ENCODE data around the gene THSD7B.

The THSD7B gene

DNA sequence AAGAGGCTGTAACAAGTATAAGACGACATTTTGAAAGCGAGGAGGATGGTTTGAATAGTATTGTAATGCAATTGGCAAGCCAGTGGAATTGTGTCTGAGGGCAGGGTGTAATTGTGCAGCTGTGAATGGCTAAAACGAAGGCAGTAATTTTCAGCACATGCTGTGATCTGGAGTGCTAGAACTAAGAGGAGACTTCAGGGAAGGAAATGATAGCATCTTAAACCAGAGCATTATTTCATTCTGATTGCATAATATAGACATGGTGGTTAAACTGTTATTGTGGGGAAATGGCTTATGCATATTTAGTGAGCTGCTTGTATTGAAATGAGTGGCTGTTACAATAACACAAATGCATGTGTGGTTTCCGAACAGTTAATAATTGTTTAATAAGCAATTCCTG is 36.3 kb downstream of the THSD7B start:
- TF ChIP-seq ARNTL (CRISPR knock-in tag; IDR thresholded peaks at IDR 0.05; ENCODE audit: borderline replicate concordance, low read depth) (no peak), ESRRG (CRISPR knock-in tag; IDR thresholded peaks at IDR 0.05) (no peak), ZFP30 (CRISPR knock-in tag; IDR thresholded peaks at IDR 0.05) (no peak), RARB (CRISPR knock-in tag; IDR thresholded peaks at IDR 0.05) (no peak), ZNF565 (CRISPR knock-in tag; conservative IDR thresholded peaks at IDR 0.05; ENCODE audit: low read depth) (no peak), ZNF70 (CRISPR knock-in tag; IDR thresholded peaks at IDR 0.05) (no peak), TOX (CRISPR knock-in tag; IDR thresholded peaks at IDR 0.05; ENCODE audit: borderline replicate concordance) (no peak), OSR1 (CRISPR knock-in tag; IDR thresholded peaks at IDR 0.05) (no peak), ZFP3 (CRISPR knock-in tag; IDR thresholded peaks at IDR 0.05) (no peak), CSDC2 (CRISPR knock-in tag; IDR thresholded peaks at IDR 0.05) (no peak), ZNF8 (CRISPR knock-in tag; IDR thresholded peaks at IDR 0.05) (no peak)
- TF ChIP-seq, protein P1, sequence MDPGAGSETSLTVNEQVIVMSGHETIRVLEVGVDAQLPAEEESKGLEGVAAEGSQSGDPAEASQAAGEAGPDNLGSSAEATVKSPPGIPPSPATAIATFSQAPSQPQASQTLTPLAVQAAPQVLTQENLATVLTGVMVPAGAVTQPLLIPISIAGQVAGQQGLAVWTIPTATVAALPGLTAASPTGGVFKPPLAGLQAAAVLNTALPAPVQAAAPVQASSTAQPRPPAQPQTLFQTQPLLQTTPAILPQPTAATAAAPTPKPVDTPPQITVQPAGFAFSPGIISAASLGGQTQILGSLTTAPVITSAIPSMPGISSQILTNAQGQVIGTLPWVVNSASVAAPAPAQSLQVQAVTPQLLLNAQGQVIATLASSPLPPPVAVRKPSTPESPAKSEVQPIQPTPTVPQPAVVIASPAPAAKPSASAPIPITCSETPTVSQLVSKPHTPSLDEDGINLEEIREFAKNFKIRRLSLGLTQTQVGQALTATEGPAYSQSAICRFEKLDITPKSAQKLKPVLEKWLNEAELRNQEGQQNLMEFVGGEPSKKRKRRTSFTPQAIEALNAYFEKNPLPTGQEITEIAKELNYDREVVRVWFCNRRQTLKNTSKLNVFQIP (CRISPR knock-in tag; IDR thresholded peaks at IDR 0.05; ENCODE audit: borderline replicate concordance, low read depth) = no peak
- TF ChIP-seq, protein P2, sequence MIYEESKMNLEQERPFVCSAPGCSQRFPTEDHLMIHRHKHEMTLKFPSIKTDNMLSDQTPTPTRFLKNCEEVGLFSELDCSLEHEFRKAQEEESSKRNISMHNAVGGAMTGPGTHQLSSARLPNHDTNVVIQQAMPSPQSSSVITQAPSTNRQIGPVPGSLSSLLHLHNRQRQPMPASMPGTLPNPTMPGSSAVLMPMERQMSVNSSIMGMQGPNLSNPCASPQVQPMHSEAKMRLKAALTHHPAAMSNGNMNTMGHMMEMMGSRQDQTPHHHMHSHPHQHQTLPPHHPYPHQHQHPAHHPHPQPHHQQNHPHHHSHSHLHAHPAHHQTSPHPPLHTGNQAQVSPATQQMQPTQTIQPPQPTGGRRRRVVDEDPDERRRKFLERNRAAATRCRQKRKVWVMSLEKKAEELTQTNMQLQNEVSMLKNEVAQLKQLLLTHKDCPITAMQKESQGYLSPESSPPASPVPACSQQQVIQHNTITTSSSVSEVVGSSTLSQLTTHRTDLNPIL (CRISPR knock-in tag; IDR thresholded peaks at IDR 0.05; ENCODE audit: low read depth) = no peak
- ATAC-seq = no peak

DNA sequence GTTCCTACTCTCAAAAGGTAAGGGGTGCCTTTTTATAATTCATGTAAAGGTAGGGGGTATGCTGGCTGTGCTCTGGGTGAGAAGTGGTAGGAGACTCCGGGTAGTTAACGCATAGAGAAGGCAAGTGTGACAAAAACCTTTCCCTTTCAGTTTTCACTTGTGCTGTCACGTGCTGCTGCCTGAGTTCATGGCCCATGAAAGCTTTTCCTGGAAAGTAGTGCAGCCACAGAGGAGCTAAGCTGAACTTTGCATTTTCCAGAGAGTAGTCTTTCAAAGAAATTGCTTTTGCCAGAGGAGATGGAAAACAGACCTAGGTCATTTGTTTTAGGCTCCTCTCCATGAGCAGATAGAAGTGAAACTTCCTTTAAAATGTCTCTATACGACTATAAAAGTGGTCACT is 44.7 kb downstream of the THSD7B start:
- ATAC-seq = no peak
- TF ChIP-seq BACH2 (CRISPR knock-in tag; IDR thresholded peaks at IDR 0.05; ENCODE audit: borderline replicate concordance) (no peak), GLIS3 (CRISPR knock-in tag; IDR thresholded peaks at IDR 0.05) (no peak), ZNF70 (CRISPR knock-in tag; IDR thresholded peaks at IDR 0.05) (no peak), RARB (CRISPR knock-in tag; IDR thresholded peaks at IDR 0.05) (no peak), SNAI2 (CRISPR knock-in tag; IDR thresholded peaks at IDR 0.05) (no peak), TCF4 (CRISPR knock-in tag; IDR thresholded peaks at IDR 0.05; ENCODE audit: borderline replicate concordance) (no peak), ESRRG (CRISPR knock-in tag; IDR thresholded peaks at IDR 0.05) (no peak)
- TF ChIP-seq, protein P3, sequence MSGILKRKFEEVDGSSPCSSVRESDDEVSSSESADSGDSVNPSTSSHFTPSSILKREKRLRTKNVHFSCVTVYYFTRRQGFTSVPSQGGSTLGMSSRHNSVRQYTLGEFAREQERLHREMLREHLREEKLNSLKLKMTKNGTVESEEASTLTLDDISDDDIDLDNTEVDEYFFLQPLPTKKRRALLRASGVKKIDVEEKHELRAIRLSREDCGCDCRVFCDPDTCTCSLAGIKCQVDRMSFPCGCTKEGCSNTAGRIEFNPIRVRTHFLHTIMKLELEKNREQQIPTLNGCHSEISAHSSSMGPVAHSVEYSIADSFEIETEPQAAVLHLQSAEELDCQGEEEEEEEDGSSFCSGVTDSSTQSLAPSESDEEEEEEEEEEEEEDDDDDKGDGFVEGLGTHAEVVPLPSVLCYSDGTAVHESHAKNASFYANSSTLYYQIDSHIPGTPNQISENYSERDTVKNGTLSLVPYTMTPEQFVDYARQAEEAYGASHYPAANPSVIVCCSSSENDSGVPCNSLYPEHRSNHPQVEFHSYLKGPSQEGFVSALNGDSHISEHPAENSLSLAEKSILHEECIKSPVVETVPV (CRISPR knock-in tag; IDR thresholded peaks at IDR 0.05) = no peak
- TF ChIP-seq, protein P4, sequence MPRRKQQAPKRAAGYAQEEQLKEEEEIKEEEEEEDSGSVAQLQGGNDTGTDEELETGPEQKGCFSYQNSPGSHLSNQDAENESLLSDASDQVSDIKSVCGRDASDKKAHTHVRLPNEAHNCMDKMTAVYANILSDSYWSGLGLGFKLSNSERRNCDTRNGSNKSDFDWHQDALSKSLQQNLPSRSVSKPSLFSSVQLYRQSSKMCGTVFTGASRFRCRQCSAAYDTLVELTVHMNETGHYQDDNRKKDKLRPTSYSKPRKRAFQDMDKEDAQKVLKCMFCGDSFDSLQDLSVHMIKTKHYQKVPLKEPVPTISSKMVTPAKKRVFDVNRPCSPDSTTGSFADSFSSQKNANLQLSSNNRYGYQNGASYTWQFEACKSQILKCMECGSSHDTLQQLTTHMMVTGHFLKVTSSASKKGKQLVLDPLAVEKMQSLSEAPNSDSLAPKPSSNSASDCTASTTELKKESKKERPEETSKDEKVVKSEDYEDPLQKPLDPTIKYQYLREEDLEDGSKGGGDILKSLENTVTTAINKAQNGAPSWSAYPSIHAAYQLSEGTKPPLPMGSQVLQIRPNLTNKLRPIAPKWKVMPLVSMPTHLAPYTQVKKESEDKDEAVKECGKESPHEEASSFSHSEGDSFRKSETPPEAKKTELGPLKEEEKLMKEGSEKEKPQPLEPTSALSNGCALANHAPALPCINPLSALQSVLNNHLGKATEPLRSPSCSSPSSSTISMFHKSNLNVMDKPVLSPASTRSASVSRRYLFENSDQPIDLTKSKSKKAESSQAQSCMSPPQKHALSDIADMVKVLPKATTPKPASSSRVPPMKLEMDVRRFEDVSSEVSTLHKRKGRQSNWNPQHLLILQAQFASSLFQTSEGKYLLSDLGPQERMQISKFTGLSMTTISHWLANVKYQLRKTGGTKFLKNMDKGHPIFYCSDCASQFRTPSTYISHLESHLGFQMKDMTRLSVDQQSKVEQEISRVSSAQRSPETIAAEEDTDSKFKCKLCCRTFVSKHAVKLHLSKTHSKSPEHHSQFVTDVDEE (CRISPR knock-in tag; IDR thresholded peaks at IDR 0.05) = no peak
- TF ChIP-seq, protein P2 (CRISPR knock-in tag; IDR thresholded peaks at IDR 0.05; ENCODE audit: low read depth) = no peak
- TF ChIP-seq, protein P1 (CRISPR knock-in tag; IDR thresholded peaks at IDR 0.05; ENCODE audit: borderline replicate concordance, low read depth) = no peak

DNA sequence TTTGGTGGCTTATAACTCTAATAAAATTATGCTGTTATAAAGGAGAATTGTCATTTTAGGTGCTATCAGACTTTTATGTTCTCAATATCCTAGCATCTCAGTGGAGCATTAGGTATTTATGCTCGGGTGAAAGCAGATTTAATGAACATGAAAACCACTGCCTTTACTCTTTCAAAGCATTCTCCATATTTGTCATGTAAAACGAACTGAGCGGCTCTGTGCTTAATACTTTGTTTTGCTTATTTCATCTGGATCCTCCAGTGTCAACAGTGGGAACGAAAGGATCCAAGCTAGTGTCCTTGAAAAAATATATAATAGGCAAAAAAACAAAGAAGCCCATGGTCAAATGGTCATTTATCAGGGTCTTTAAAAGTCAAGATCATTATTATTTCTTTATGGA is 53.5 kb downstream of the THSD7B start:
- ATAC-seq = no peak
- no peak for TF ChIP-seq OSR1 (CRISPR knock-in tag; IDR thresholded peaks at IDR 0.05)
- no peak for TF ChIP-seq CSDC2 (CRISPR knock-in tag; IDR thresholded peaks at IDR 0.05)
- TF ChIP-seq, protein P1 (CRISPR knock-in tag; IDR thresholded peaks at IDR 0.05; ENCODE audit: borderline replicate concordance, low read depth) = no peak
- no peak for TF ChIP-seq ZC3H10 (CRISPR knock-in tag; IDR thresholded peaks at IDR 0.05)
- TF ChIP-seq ESRRG (CRISPR knock-in tag; IDR thresholded peaks at IDR 0.05) = no peak
- no peak for TF ChIP-seq ZNF8 (CRISPR knock-in tag; IDR thresholded peaks at IDR 0.05)

Measured in SK-N-SH treated with all-trans-retinoic acid at 6 μM for 48 hours (cell line).